GM12801 (cell line): ENCODE results near the gene CCNDBP1.

Source experiments
- CTCF ChIP-seq: IDR thresholded peaks from one replicate; pipeline ENCODE4 v1.5.1; 2011; ENCODE audit warnings: control low read depth; ENCODE audit not compliant: insufficient read length; ENCODE audit errors: extremely low read depth

The CCNDBP1 gene

GRCh38 chr15:43185157-43186002 is at the start of gene CCNDBP1:
Gene CCNDBP1, plus strand, starts transcription at chr15:43185403. Its CDS starts 96 bp downstream, at chr15:43185499.
- no peak for TF ChIP-seq CTCF

GRCh38 chr15:43143203-43143941 is 41.8 kb upstream of the CCNDBP1 start:
- no peak for TF ChIP-seq CTCF

GRCh38 chr15:43144512-43144911 is 40.7 kb upstream of the CCNDBP1 start:
- TF ChIP-seq CTCF: no peak

- no peak for TF ChIP-seq CTCF
Observed at GRCh38 chr15:43146184-43146583, 39.0 kb upstream of the CCNDBP1 start.

GRCh38 chr15:43150191-43150929 is 34.8 kb upstream of the CCNDBP1 start:
- no peak for TF ChIP-seq CTCF

- no peak for TF ChIP-seq CTCF
Observed at GRCh38 chr15:43151688-43152087, 33.5 kb upstream of the CCNDBP1 start.

- TF ChIP-seq CTCF: no peak
Observed at GRCh38 chr15:43153269-43153668, 31.9 kb upstream of the CCNDBP1 start.
